Activated T-cell treated with anti-CD3 and anti-CD28 coated beads, Interleukin-2, amount 50 U/mL, for 72 hours (primary cell): Measurements from ENCODE around the gene RAB3B. TPM values are rescaled to one million over a fixed set of nuclear protein-coding genes. Genes with fewer than 3 reads are reported as not detected.
"Not testable (repeated sequence)": the region's sequence is repeated elsewhere in the genome, so short reads cannot be mapped to it uniquely, and the experiment has no call there.

Experiments used
- ATAC-seq, 2 donors: fragments of 150-1000 bp; cut with Tn5 transposase; replicated peaks in 1 of 2; 2 replicates each; pipeline ENCODE4 v1.10.0; 2021; ENCODE audit warnings: moderate library complexity in 2 of 2, mild to moderate bottlenecking in 1 of 2
- DNase-seq, 2 donors: peaks; one replicate each; pipeline ENCODE4 v3.0.0; 2021 to 2022; ENCODE audit warnings: mixed read lengths in 1 of 2
- H3K27ac Mint-ChIP-seq: one replicate; pipeline ENCODE4 v1.8.0; 2022; ENCODE audit warnings: mild to moderate bottlenecking, moderate library complexity, mixed read lengths
- H3K27me3 Mint-ChIP-seq: one replicate; pipeline ENCODE4 v1.8.0; 2022; ENCODE audit warnings: low read depth, mixed read lengths
- H3K36me3 Mint-ChIP-seq, 2 donors: one replicate each; pipeline ENCODE4 v1.8.0; 2022; ENCODE audit warnings: mixed read lengths in 2 of 2, mild to moderate bottlenecking in 1 of 2; ENCODE audit not compliant: insufficient read depth in 2 of 2
- H3K4me1 Mint-ChIP-seq: one replicate; pipeline ENCODE4 v1.8.0; 2022; ENCODE audit warnings: low read depth, mixed read lengths
- H3K4me3 Mint-ChIP-seq, 2 donors: one replicate each; pipeline ENCODE4 v1.8.0; 2022; ENCODE audit warnings: mild to moderate bottlenecking in 2 of 2, mixed read lengths in 2 of 2, moderate library complexity in 2 of 2
- H3K9me3 Mint-ChIP-seq, 2 donors: one replicate each; pipeline ENCODE4 v1.8.0; 2022; ENCODE audit warnings: mixed read lengths in 2 of 2
- total RNA-seq, 2 donors: library from RNA; stranded (reverse); gene quantifications; one replicate each; pipeline ENCODE4 v1.2.3, GENCODE V29; 2022

RAB3B gene
- total RNA-seq, 2 donors from 2014 or later: 0.09 to 0.12 TPM

DNA sequence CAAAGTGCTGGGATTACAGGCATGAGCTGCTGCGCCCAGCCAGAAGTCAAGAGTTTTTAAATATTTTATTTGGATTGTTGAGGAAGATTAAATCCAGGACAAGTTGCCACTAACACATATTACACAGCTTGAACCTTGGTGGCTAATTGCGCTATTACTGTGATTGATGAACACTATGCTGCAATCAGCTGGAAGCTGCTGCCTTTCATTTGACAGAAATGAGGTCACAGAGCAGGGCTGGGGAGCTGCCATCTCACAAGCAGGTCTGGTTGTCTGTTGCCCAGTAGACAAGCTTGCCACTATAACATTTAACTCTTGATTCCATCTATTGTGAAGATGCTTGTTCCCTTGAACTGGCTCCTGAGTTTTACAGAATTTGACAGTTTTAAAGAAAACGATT, 74.5 kb downstream of the RAB3B start:
- no peaks in the 10 kb centered on the region for H3K4me1 Mint-ChIP-seq
- ATAC-seq: no peak
- peaks cover 20% of the 10 kb centered on the region for H3K27me3 Mint-ChIP-seq
- no peaks in the 10 kb centered on the region for H3K36me3 Mint-ChIP-seq
- no peak overlapping the region for H3K27ac Mint-ChIP-seq
- no peak overlapping the region for H3K4me3 Mint-ChIP-seq
- H3K9me3 Mint-ChIP-seq: no peaks in the 10 kb centered on the region
- no peak for DNase-seq

DNA sequence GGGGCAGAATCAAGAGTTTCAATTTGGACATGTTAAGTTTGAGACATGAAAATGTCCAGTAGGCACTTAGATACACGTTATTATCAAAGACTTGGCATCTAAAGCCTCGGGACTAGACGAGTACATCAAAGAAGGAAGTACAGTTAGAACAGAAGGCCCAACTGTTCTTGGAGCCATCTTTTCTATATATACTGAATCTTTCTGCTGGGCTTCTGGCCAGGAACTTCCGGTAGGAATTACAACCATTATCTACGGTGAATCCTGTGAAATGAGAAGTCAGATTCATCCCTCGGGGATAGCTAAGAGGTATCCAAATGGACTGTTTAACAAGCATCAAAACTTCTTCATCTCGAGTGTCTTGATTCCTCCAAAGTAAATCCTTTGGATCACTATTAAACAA, 77.6 kb downstream of the RAB3B start:
- H3K4me1 Mint-ChIP-seq: peaks cover under 1% of the 10 kb centered on the region
- H3K4me3 Mint-ChIP-seq: no peak overlapping the region
- ATAC-seq (no peak), DNase-seq (no peak)
- no peak overlapping the region for H3K27ac Mint-ChIP-seq
- H3K27me3 Mint-ChIP-seq: peaks cover 7% of the 10 kb centered on the region
- no peaks in the 10 kb centered on the region for H3K36me3 Mint-ChIP-seq
- no peaks in the 10 kb centered on the region for H3K9me3 Mint-ChIP-seq

- peaks cover 10% of the 10 kb centered on the region for H3K4me1 Mint-ChIP-seq
- no peak overlapping the region for H3K4me3 Mint-ChIP-seq
- peaks cover 2 to 3% of the 10 kb centered on the region in 2 donors for H3K36me3 Mint-ChIP-seq
- DNase-seq: no peak
- H3K27me3 Mint-ChIP-seq: peaks cover 6% of the 10 kb centered on the region
- ATAC-seq: no peak
- H3K9me3 Mint-ChIP-seq: peaks cover 2% of the 10 kb centered on the region in 2 donors
- no peak overlapping the region for H3K27ac Mint-ChIP-seq
Observed at GRCh38 chr1:51910221-51911000, 80.1 kb downstream of the RAB3B start.

DNA sequence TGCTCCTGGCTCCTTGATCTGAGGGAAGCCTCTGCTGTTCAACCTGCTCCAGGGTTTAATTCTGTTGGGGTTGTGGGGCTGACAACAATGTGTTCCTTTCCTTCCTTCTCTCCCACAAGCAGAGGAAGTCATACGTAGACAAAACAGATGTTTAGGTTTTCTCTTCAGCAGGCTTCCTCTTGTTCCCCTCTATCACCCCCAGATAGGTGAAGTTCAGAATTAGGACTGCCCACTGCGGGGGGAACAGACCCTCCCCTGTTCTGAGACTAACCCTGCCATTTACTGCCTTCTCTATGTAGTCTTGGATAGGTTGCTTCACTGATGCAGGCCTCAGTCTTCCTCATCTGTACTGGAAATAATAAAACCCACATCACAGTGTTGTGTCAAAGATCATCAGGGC, 82.0 kb downstream of the RAB3B start:
- peaks cover 6% of the 10 kb centered on the region for H3K27me3 Mint-ChIP-seq
- peaks cover 2 to 3% of the 10 kb centered on the region in 2 donors for H3K36me3 Mint-ChIP-seq
- H3K9me3 Mint-ChIP-seq: peaks cover 2% of the 10 kb centered on the region in 2 donors
- H3K4me3 Mint-ChIP-seq: no peak overlapping the region
- DNase-seq (no peak), ATAC-seq (no peak)
- peaks cover 10% of the 10 kb centered on the region for H3K4me1 Mint-ChIP-seq
- no peak overlapping the region for H3K27ac Mint-ChIP-seq

- peaks cover 2% of the 10 kb centered on the region in 2 donors for H3K9me3 Mint-ChIP-seq
- peak overlapping the region; percentile 2 for H3K27ac Mint-ChIP-seq
- H3K27me3 Mint-ChIP-seq: peaks cover 6% of the 10 kb centered on the region
- no peak for DNase-seq
- no peak overlapping the region for H3K4me3 Mint-ChIP-seq
- ATAC-seq: no peak
- H3K36me3 Mint-ChIP-seq: peaks cover 2 to 3% of the 10 kb centered on the region in 2 donors
- H3K4me1 Mint-ChIP-seq: peaks cover 10% of the 10 kb centered on the region
Observed at GRCh38 chr1:51907079-51907702, 83.3 kb downstream of the RAB3B start.

DNA sequence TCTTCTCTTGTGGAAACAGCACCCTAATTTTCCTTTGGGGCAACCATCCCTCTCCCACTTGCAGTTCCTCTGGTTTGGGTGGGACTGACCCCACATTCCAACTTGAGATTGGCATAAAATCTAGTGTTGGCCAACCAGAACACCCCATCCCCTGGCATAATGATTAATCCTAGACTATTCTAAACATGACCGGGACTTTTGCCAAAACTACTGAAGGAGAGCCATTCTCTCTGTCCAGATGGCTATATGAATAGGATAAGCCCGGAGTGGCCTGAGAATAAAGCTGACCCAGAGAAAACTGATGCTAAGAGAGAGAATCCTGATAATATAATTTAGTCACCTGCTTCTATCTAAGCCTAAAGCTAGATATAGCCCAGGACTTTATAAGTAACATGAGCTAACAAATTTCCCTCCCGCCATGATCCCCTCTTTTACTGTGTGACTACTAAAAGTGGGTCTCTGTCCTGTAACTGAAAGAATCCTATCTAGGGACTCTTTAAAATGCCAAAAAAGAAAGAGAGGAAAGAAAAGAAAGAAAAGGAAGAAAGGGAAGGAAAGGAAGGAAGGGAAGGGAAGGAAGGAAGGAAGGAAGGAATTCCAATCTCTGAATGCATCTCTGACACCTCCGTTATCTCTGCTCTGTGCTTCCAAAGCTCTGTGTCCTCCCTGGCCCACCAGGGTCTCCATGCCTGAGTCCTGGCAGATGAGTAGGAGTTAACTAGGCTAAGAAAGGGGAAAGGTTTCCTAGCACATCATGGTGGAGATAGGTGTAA, 84.0 kb downstream of the RAB3B start:
- Mint-ChIP-seq H3K36me3 (peaks cover 2 to 3% of the 10 kb centered on the region in 2 donors), H3K9me3 (peaks cover 2% of the 10 kb centered on the region in 2 donors), H3K4me3 (no peak overlapping the region), H3K27me3 (peaks cover 6% of the 10 kb centered on the region), H3K4me1 (peaks cover 10% of the 10 kb centered on the region), H3K27ac (peak overlapping the region; percentile 64)
- ATAC-seq: no peak
- DNase-seq: no peak

GRCh38 chr1:51902456-51902855, 88.0 kb downstream of the RAB3B start:
- no peak for DNase-seq
- Mint-ChIP-seq H3K4me3 (no peak overlapping the region), H3K36me3 (peaks cover 2 to 3% of the 10 kb centered on the region in 2 donors), H3K9me3 (peaks cover 2% of the 10 kb centered on the region in 2 donors), H3K27me3 (peaks cover 27% of the 10 kb centered on the region), H3K27ac (no peak overlapping the region), H3K4me1 (peaks cover 5% of the 10 kb centered on the region)
- no peak for ATAC-seq

DNA sequence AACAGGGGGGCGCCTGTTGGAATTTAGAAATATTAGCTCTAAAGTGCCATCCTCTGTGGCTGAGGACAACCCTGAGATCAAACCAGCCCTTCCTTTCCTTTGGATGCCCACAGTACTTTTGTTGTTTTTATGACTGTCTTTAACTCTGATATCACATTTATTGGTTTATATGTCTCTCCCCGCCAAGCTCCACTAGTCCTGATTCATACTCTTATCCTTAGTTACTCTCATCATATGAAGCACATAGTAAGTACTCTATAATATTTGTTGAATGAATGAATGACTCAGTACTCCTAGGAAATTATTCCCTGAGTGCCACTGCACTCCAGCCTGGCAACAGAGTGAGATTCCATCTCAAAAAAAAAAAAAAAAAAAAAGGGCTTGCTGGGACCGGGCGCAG, 89.3 kb downstream of the RAB3B start:
- no peak overlapping the region for H3K27ac Mint-ChIP-seq
- DNase-seq: no peak
- ATAC-seq: no peak
- H3K4me1 Mint-ChIP-seq: no peaks in the 10 kb centered on the region
- no peaks in the 10 kb centered on the region for H3K36me3 Mint-ChIP-seq
- H3K9me3 Mint-ChIP-seq: no peaks in the 10 kb centered on the region
- H3K27me3 Mint-ChIP-seq: peaks cover 38% of the 10 kb centered on the region
- H3K4me3 Mint-ChIP-seq: no peak overlapping the region

DNA sequence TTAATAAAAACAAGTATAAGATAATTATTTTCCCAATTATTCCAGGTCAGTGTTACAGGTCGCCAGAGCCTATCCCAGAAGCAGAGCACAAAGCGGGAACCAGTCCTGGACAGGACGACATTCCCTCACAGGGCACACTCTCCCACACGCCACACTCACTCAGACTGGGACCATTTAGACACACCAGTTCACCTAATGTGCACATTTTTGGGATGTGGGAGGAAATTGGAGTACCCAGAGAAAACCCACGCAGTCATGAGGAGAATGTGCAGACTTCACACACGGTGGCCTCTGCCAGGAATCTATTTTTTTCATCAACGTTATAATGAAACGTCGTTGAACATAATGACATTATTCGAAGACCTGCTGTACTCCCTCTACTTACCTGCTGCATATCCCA, 91.5 kb downstream of the RAB3B start:
- ATAC-seq (no peak), DNase-seq (no peak)
- peaks cover 49% of the 10 kb centered on the region for H3K27me3 Mint-ChIP-seq
- no peaks in the 10 kb centered on the region for H3K36me3 Mint-ChIP-seq
- no peak overlapping the region for H3K27ac Mint-ChIP-seq
- no peak overlapping the region for H3K4me3 Mint-ChIP-seq
- H3K4me1 Mint-ChIP-seq: no peaks in the 10 kb centered on the region
- no peaks in the 10 kb centered on the region for H3K9me3 Mint-ChIP-seq

- Mint-ChIP-seq H3K4me1 (no peaks in the 10 kb centered on the region), H3K36me3 (no peaks in the 10 kb centered on the region), H3K27me3 (peaks cover 49% of the 10 kb centered on the region), H3K27ac (no peak overlapping the region), H3K9me3 (no peaks in the 10 kb centered on the region), H3K4me3 (no peak overlapping the region)
- DNase-seq (no peak), ATAC-seq (no peak)
Observed at GRCh38 chr1:51898090-51898734, 92.3 kb downstream of the RAB3B start.

GRCh38 chr1:51897699-51898031, 92.8 kb downstream of the RAB3B start:
- H3K4me1 Mint-ChIP-seq: no peaks in the 10 kb centered on the region
- H3K27me3 Mint-ChIP-seq: peaks cover 49% of the 10 kb centered on the region
- DNase-seq: no peak
- H3K4me3 Mint-ChIP-seq: no peak overlapping the region
- no peaks in the 10 kb centered on the region for H3K9me3 Mint-ChIP-seq
- H3K27ac Mint-ChIP-seq: no peak overlapping the region
- ATAC-seq: no peak
- H3K36me3 Mint-ChIP-seq: no peaks in the 10 kb centered on the region

DNA sequence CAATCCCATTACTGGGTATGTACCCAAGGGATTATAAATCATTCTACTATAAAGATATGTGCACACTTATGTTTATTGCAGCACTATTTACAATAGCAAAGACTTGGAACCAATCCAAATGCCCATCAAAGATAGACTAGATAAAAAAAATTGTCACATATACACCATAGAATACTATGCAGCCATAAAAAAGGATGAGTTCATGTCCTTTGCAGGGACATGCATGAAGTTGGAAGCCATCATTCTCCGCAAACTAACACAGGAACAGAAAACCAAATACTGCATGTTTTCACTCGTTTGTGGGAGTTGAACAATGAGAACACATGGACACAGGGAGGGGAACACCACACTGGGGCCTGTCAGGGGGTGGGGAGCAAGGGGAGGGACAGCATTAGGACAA, 95.8 kb downstream of the RAB3B start:
- ATAC-seq, H3K27ac Mint-ChIP-seq, H3K4me3 Mint-ChIP-seq, H3K4me1 Mint-ChIP-seq, H3K9me3 Mint-ChIP-seq, DNase-seq, H3K36me3 Mint-ChIP-seq: not testable (repeated sequence)
- H3K27me3 Mint-ChIP-seq: peaks cover 49% of the 10 kb centered on the region
